Stimulated activated CD8-positive, alpha-beta memory T cell treated with anti-CD3 and anti-CD28 coated beads, Interleukin-4, amount 100 ng/mL, for 48 hours (primary cell): ENCODE data around the gene SYTL3.
A peak's percentile ranks its signal among the peaks of the same experiment; 100 is the strongest.
"Not testable (repeated sequence)": the region's sequence is repeated elsewhere in the genome, so short reads cannot be mapped to it uniquely, and the experiment has no call there.

ENCODE experiments used
- DNase-seq: peaks from one replicate; pipeline ENCODE4 v3.0.0-alpha.2; 2020

SYTL3 gene

GRCh38 chr6:158649289-158650143 lies at the start of gene SYTL3:
Gene SYTL3, plus strand, starts transcription at chr6:158650054. Its CDS starts 13,215 bp downstream, at chr6:158663269.
- peak; percentile 88 for DNase-seq

GRCh38 chr6:158603261-158604047 lies 46.4 kb upstream of the SYTL3 start:
- DNase-seq, result no peak

- no peak for DNase-seq
These were observed 45.8 kb upstream of the SYTL3 start for GRCh38 chr6:158604048-158604406.

- DNase-seq, result peak; percentile 74
These were observed 44.5 kb upstream of the SYTL3 start for GRCh38 chr6:158605266-158605878.

- not testable (repeated sequence) for DNase-seq
These were observed 43.8 kb upstream of the SYTL3 start for GRCh38 chr6:158606011-158606410.

GRCh38 chr6:158606935-158607334 lies 42.9 kb upstream of the SYTL3 start:
- no peak for DNase-seq

GRCh38 chr6:158607411-158608170 lies 42.3 kb upstream of the SYTL3 start:
- DNase-seq, result no peak

GRCh38 chr6:158608221-158608620 lies 41.6 kb upstream of the SYTL3 start:
- DNase-seq, result no peak

GRCh38 chr6:158609455-158610155 lies 40.2 kb upstream of the SYTL3 start:
- no peak for DNase-seq

- no peak for DNase-seq
These were observed 39.4 kb upstream of the SYTL3 start for GRCh38 chr6:158610319-158610968.

GRCh38 chr6:158611039-158611438 lies 38.8 kb upstream of the SYTL3 start:
- DNase-seq, result no peak

- DNase-seq, result no peak
These were observed 38.1 kb upstream of the SYTL3 start for GRCh38 chr6:158611541-158612370.

GRCh38 chr6:158614606-158615005 lies 35.2 kb upstream of the SYTL3 start:
- DNase-seq, result not testable (repeated sequence)

GRCh38 chr6:158618289-158618688 lies 31.6 kb upstream of the SYTL3 start:
- DNase-seq, result not testable (repeated sequence)

- DNase-seq, result no peak
These were observed 29.7 kb upstream of the SYTL3 start for GRCh38 chr6:158619922-158620801.

GRCh38 chr6:158620963-158621693 lies 28.7 kb upstream of the SYTL3 start:
- no peak for DNase-seq

- DNase-seq, result no peak
These were observed 27.9 kb upstream of the SYTL3 start for GRCh38 chr6:158621694-158622544.
